ENCODE data around the gene CREB3L1.

The CREB3L1 gene

DNA sequence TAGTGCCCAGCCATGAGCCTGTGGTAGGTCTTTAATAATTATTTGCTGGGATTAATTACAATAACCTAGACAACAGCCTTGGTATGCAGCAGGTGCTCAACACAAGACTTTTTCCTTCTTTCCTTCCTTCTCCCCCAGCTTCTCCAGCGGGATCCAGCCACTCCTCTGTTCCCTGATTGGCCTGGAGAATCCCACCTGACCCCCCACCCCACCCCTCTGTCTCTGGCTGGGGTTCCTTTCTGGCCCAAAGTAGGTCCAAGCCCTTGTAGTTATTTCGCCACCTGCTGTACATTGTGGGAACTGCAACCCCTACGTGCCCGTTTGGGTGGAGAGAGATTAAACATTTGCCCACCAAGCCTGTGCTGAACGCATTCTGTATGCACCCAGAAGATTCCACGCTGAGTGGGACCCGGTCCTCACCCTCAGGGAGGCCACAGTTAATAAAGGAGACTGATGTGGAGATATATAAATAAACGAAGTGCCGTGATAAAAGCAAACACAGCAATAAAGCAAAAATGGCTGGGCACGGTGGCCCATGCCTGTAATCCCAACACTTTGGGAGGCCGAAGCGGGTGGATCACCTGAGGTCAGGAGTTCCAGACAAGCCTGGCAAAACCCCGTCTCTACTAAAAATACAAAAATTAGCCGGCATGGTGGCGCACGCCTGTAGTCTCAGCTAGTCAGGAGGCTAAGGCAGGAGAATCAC is 37.7 kb downstream of the CREB3L1 start:
- no peak overlapping the region for H2AFZ ChIP-seq (ENCODE audit: low read depth, low read length, severe bottlenecking)
- no peak overlapping the region for H3K4me3 ChIP-seq (ENCODE audit: insufficient read depth, low read length, poor library complexity, severe bottlenecking)
- H3K27ac ChIP-seq (ENCODE audit: low read depth, low read length), result no peak overlapping the region
- no peaks in the 10 kb centered on the region for H4K20me1 ChIP-seq (ENCODE audit: low read depth, low read length)
- no peaks in the 10 kb centered on the region for H3K79me2 ChIP-seq (ENCODE audit: insufficient read depth, low read length)
- no peaks in the 10 kb centered on the region for H3F3A ChIP-seq (ENCODE audit: insufficient read depth)
- no peaks in the 10 kb centered on the region for H3K9me2 ChIP-seq (replicated peaks; ENCODE audit: insufficient read depth, low read length)
- H3K27me3 ChIP-seq (ENCODE audit: low read length), result no peaks in the 10 kb centered on the region
- TF ChIP-seq, protein P1, sequence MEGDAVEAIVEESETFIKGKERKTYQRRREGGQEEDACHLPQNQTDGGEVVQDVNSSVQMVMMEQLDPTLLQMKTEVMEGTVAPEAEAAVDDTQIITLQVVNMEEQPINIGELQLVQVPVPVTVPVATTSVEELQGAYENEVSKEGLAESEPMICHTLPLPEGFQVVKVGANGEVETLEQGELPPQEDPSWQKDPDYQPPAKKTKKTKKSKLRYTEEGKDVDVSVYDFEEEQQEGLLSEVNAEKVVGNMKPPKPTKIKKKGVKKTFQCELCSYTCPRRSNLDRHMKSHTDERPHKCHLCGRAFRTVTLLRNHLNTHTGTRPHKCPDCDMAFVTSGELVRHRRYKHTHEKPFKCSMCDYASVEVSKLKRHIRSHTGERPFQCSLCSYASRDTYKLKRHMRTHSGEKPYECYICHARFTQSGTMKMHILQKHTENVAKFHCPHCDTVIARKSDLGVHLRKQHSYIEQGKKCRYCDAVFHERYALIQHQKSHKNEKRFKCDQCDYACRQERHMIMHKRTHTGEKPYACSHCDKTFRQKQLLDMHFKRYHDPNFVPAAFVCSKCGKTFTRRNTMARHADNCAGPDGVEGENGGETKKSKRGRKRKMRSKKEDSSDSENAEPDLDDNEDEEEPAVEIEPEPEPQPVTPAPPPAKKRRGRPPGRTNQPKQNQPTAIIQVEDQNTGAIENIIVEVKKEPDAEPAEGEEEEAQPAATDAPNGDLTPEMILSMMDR (IDR thresholded peaks at IDR 0.05; ENCODE audit: insufficient read depth, low read length, poor library complexity, severe bottlenecking), result peak; percentile 96
- no peak for TF ChIP-seq EZH2phosphoT487 (conservative IDR thresholded peaks at IDR 0.05; ENCODE audit: low read length)
- no peak overlapping the region for H3K4me2 ChIP-seq (ENCODE audit: low read depth, low read length, poor library complexity, severe bottlenecking)
- H3K9me3 ChIP-seq (ENCODE audit: insufficient read depth, low read length), result no peaks in the 10 kb centered on the region
- H3K9ac ChIP-seq (ENCODE audit: low read length), result no peak overlapping the region
- H3K36me3 ChIP-seq (ENCODE audit: low read length), result no peaks in the 10 kb centered on the region

DNA sequence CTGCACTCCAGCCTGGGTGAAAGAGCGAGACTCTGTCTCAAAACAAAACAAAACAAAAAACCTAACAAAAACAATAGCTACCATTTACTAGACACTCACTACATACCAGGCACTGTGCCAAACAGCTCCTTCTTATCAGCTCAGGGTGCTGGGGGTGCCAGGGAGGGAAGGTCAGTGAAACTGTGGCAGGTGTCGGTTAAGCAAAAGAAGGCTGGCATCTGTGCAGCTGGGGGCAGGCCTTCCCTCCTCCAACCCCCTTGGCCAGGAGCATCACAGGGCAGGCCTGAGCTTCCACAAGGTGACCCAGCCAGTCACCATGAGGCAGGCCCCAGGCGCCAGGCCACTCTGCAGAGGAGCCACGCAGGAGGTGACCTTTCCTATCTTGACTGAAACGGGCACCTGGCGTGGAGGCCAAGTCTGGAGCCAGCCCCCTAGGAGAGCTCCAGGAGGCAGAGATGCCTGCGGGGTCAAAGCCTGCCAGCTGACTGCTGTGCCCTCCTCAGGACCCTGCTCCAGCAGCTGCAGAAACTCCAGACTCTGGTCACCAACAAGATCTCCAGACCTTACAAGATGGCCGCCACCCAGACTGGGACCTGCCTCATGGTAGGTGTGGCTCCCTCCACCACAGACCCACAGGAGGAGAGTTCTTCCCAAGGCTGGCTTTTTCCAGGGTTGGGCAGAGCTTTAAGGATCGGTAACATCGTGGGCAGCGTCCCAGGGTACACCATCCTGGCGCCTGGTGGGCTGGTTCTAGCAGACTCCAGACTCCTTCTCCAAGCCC is 38.5 kb downstream of the CREB3L1 start:
- Histone ChIP-seq H4K20me1 (ENCODE audit: low read depth, low read length) (no peaks in the 10 kb centered on the region), H3K27me3 (ENCODE audit: low read length) (no peaks in the 10 kb centered on the region), H3K9me2 (replicated peaks; ENCODE audit: insufficient read depth, low read length) (no peaks in the 10 kb centered on the region), H3K79me2 (ENCODE audit: insufficient read depth, low read length) (no peaks in the 10 kb centered on the region), H3F3A (ENCODE audit: insufficient read depth) (no peaks in the 10 kb centered on the region), H3K4me2 (ENCODE audit: low read depth, low read length, poor library complexity, severe bottlenecking) (no peak overlapping the region), H3K36me3 (ENCODE audit: low read length) (no peaks in the 10 kb centered on the region), H3K4me3 (ENCODE audit: insufficient read depth, low read length, poor library complexity, severe bottlenecking) (no peak overlapping the region), H3K9me3 (ENCODE audit: insufficient read depth, low read length) (no peaks in the 10 kb centered on the region), H2AFZ (ENCODE audit: low read depth, low read length, severe bottlenecking) (no peak overlapping the region), H3K9ac (ENCODE audit: low read length) (no peak overlapping the region), H3K27ac (ENCODE audit: low read depth, low read length) (no peak overlapping the region)
- TF ChIP-seq EZH2phosphoT487 (conservative IDR thresholded peaks at IDR 0.05; ENCODE audit: low read length), result no peak
- TF ChIP-seq, protein P1 (IDR thresholded peaks at IDR 0.05; ENCODE audit: insufficient read depth, low read length, poor library complexity, severe bottlenecking), result no peak

DNA sequence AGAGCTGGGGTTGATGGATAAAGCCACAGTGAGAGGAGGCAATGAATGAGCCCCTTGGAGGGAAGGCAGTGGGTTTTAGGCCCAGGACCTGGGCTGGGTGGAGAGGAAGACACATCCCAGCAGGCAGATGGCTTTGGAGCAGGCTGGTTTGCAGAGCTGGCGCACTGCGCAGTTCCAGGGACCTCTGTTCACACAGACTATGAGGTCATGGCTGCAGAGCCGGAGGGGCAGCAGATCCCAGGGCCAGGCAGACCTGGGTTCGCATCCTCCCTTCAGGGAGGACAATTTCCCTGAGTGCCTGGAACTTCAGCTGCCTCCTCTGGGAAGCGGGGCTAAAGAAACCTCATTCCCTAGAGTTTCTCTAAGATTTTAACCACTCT is 41.6 kb downstream of the CREB3L1 start:
- H4K20me1 ChIP-seq (ENCODE audit: low read depth, low read length), result no peaks in the 10 kb centered on the region
- H3K4me3 ChIP-seq (ENCODE audit: insufficient read depth, low read length, poor library complexity, severe bottlenecking), result no peak overlapping the region
- H3F3A ChIP-seq (ENCODE audit: insufficient read depth), result no peaks in the 10 kb centered on the region
- no peaks in the 10 kb centered on the region for H3K9me3 ChIP-seq (ENCODE audit: insufficient read depth, low read length)
- peak overlapping the region; percentile 20; the same call in 1 of the 2 replicates for H3K9ac ChIP-seq (ENCODE audit: low read length)
- H3K79me2 ChIP-seq (ENCODE audit: insufficient read depth, low read length), result no peaks in the 10 kb centered on the region
- H3K4me2 ChIP-seq (ENCODE audit: low read depth, low read length, poor library complexity, severe bottlenecking), result peak overlapping the region; percentile 24
- H3K27ac ChIP-seq (ENCODE audit: low read depth, low read length), result no peak overlapping the region
- H3K27me3 ChIP-seq (ENCODE audit: low read length), result no peaks in the 10 kb centered on the region
- H3K9me2 ChIP-seq (replicated peaks; ENCODE audit: insufficient read depth, low read length), result no peaks in the 10 kb centered on the region
- TF ChIP-seq, protein P1 (IDR thresholded peaks at IDR 0.05; ENCODE audit: insufficient read depth, low read length, poor library complexity, severe bottlenecking), result no peak
- no peak for TF ChIP-seq EZH2phosphoT487 (conservative IDR thresholded peaks at IDR 0.05; ENCODE audit: low read length)
- H3K36me3 ChIP-seq (ENCODE audit: low read length), result no peaks in the 10 kb centered on the region
- H2AFZ ChIP-seq (ENCODE audit: low read depth, low read length, severe bottlenecking), result peak overlapping the region; percentile 80
